ENCODE measurements around the gene PPP3R2. TPM values are rescaled to one million over a fixed set of nuclear protein-coding genes. Genes with fewer than 3 reads are reported as not detected.
A peak's percentile ranks its signal among the peaks of the same experiment; 100 is the strongest.

Gene PPP3R2
- total and polyA plus RNA-seq, 5 experiments from 2014 or later: not detected

DNA sequence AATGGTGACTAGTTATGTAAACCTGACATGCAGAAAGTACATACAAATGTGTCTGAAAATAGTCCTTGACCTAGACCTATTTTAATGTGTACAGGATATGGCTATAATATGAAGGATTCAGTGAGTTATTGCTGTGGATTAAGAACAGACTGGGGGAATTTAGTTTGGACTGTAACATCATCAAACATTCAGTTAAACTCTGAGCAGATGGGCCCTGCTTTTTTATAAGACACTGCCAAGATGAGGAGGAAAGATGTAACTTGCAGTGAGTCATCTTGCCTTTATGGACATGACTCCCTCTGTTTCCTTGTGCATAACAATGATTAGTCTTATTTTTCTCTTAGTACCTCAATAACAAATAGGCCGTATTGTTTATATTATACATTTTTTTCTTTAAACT, 12.2 kb downstream of the PPP3R2 start:
- Mint-ChIP-seq H3K36me3 (no peaks in the 10 kb centered on the region), H3K27me3 (no peaks in the 10 kb centered on the region), H3K9me3 (peaks cover 0 to 2% (median 0%) of the 10 kb centered on the region in 9 donors), H3K27ac (no peak overlapping the region), H3K4me1 (peaks cover 0 to 7% (median 2%) of the 10 kb centered on the region in 4 donors), H3K4me3 (no peak overlapping the region)
- POLR2A ChIA-PET: no interaction called here
- no peak for DNase-seq
- ATAC-seq: no peak

- Mint-ChIP-seq H3K4me1 (peaks cover 9 to 16% (median 12%) of the 10 kb centered on the region in 4 donors), H3K27me3 (no peaks in the 10 kb centered on the region), H3K4me3 (no peak overlapping the region), H3K9me3 (no peaks in the 10 kb centered on the region), H3K27ac (peak overlapping the region in 1 of 10 donors; percentile 6), H3K36me3 (no peaks in the 10 kb centered on the region)
- no peak for DNase-seq
- POLR2A ChIA-PET: interaction anchor here (1.4 kb wide), 1 partner anchor 9 kb away, joined by 5 read pairs; no protein-coding TSS in a partner anchor
- ATAC-seq: no peak
These were observed 14.8 kb downstream of the PPP3R2 start for GRCh38 chr9:101579711-101580545.

GRCh38 chr9:101578378-101578777, 16.4 kb downstream of the PPP3R2 start:
- Mint-ChIP-seq H3K27ac (peak overlapping the region in 3 of 10 donors; percentile 5 to 34 (median 26)), H3K27me3 (no peaks in the 10 kb centered on the region)
- POLR2A ChIA-PET: no interaction called here

GRCh38 chr9:101574731-101575333, 19.9 kb downstream of the PPP3R2 start:
- no peaks in the 10 kb centered on the region for H3K27me3 Mint-ChIP-seq
- H3K36me3 Mint-ChIP-seq: no peaks in the 10 kb centered on the region
- H3K9me3 Mint-ChIP-seq: no peaks in the 10 kb centered on the region
- DNase-seq (no peak), ATAC-seq (no peak)
- POLR2A ChIA-PET: interaction anchor here (0.6 kb wide), 1 partner anchor 175 kb away, joined by 4 read pairs; no protein-coding TSS in a partner anchor
- H3K27ac Mint-ChIP-seq: peak overlapping the region; percentile 2 to 99 (median 88)
- H3K4me1 Mint-ChIP-seq: peaks cover 47 to 67% (median 63%) of the 10 kb centered on the region in 4 donors
- H3K4me3 Mint-ChIP-seq: peak overlapping the region in 3 of 10 donors; percentile 1 to 70 (median 33)

More at GRCh38 chr9:101578378-101578777, 16.4 kb downstream of the PPP3R2 start:
- Mint-ChIP-seq H3K4me1 (peaks cover 21 to 31% (median 28%) of the 10 kb centered on the region in 4 donors), H3K9me3 (no peaks in the 10 kb centered on the region), H3K4me3 (no peak overlapping the region), H3K36me3 (no peaks in the 10 kb centered on the region)
- DNase-seq: no peak
- ATAC-seq: no peak

- H3K36me3 Mint-ChIP-seq: no peaks in the 10 kb centered on the region
- POLR2A ChIA-PET: interaction anchor here (1.9 kb wide), 1 partner anchor 39 kb away, joined by 8 read pairs; the partner anchor contains the start of gene RNF20
- H3K4me3 Mint-ChIP-seq: peak overlapping the region; percentile 18 to 74 (median 63)
- H3K4me1 Mint-ChIP-seq: peaks cover 57 to 88% (median 82%) of the 10 kb centered on the region in 4 donors
- H3K27me3 Mint-ChIP-seq: no peaks in the 10 kb centered on the region
- H3K27ac Mint-ChIP-seq: peak overlapping the region; percentile 94 to 99 (median 96)
- ATAC-seq (no peak), DNase-seq (peak in 3 of 10 donors; percentile 13 to 41 (median 14))
- no peaks in the 10 kb centered on the region for H3K9me3 Mint-ChIP-seq
These were observed 22.5 kb downstream of the PPP3R2 start for GRCh38 chr9:101572316-101572715.

DNA sequence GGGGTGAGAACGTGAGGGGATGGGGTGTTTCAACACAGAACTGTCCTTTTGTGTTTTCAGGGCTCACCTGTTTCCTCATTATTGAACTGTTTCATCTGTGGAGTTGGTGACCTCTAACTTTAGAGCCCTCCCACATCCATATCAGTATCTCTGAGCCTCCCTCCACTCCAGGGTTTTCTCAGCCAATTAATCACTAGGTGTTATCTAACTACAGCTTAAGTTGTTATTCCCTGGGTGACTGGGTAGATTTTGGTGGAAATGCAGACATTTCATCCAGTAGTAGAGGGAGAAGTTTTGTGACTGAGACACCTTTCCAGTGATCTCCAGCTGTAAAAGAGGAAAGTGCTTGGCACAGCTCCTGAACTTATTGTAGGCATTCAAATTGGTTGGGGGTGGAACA, 23.7 kb downstream of the PPP3R2 start:
- POLR2A ChIA-PET: interaction anchor here (0.7 to 2.1 kb wide), 3 partner anchors 9 to 38 kb away, joined by 3 to 10 read pairs (median 5); partner anchors contain the start of gene RNF20
- Mint-ChIP-seq H3K27me3 (no peaks in the 10 kb centered on the region), H3K27ac (peak overlapping the region; percentile 94 to 99 (median 96)), H3K4me3 (peak overlapping the region in 8 of 10 donors; percentile 55 to 83 (median 72)), H3K9me3 (no peaks in the 10 kb centered on the region), H3K36me3 (peaks cover 0 to 3% (median 0%) of the 10 kb centered on the region in 3 donors), H3K4me1 (peaks cover 55 to 87% (median 84%) of the 10 kb centered on the region in 4 donors)
- no peak for DNase-seq
- ATAC-seq: no peak

- Mint-ChIP-seq H3K36me3 (peaks cover 0 to 15% (median 8%) of the 10 kb centered on the region in 3 donors), H3K4me1 (peaks cover 53 to 79% (median 77%) of the 10 kb centered on the region in 4 donors), H3K4me3 (peak overlapping the region; percentile 50 to 83 (median 70)), H3K27ac (peak overlapping the region; percentile 94 to 99 (median 96)), H3K27me3 (no peaks in the 10 kb centered on the region), H3K9me3 (no peaks in the 10 kb centered on the region)
- peak; percentile 91 to 94 for ATAC-seq
- POLR2A ChIA-PET: interaction anchor here (1.0 to 2.1 kb wide), 3 partner anchors 11 to 37 kb away, joined by 3 to 10 read pairs (median 5); partner anchors contain the start of gene RNF20
- peak in 7 of 10 donors; percentile 30 to 91 (median 68) for DNase-seq
These were observed 24.8 kb downstream of the PPP3R2 start for GRCh38 chr9:101569741-101570501.

GRCh38 chr9:101567725-101568350, 26.9 kb downstream of the PPP3R2 start:
- Mint-ChIP-seq H3K27me3 (no peaks in the 10 kb centered on the region), H3K4me3 (peak overlapping the region in 1 of 10 donors; percentile 30), H3K4me1 (peaks cover 39 to 58% (median 56%) of the 10 kb centered on the region in 4 donors), H3K27ac (peak overlapping the region; percentile 73 to 99 (median 86)), H3K36me3 (peaks cover 0 to 34% (median 24%) of the 10 kb centered on the region in 3 donors), H3K9me3 (no peaks in the 10 kb centered on the region)
- ATAC-seq (no peak), DNase-seq (no peak)
- POLR2A ChIA-PET: no interaction called here

- Mint-ChIP-seq H3K27ac (peak overlapping the region in 9 of 10 donors; percentile 32 to 99 (median 83)), H3K4me3 (no peak overlapping the region), H3K36me3 (peaks cover 0 to 41% (median 31%) of the 10 kb centered on the region in 3 donors), H3K9me3 (no peaks in the 10 kb centered on the region), H3K27me3 (no peaks in the 10 kb centered on the region), H3K4me1 (peaks cover 34 to 52% (median 50%) of the 10 kb centered on the region in 4 donors)
- POLR2A ChIA-PET: no interaction called here
- DNase-seq (peak in 8 of 10 donors; percentile 12 to 50 (median 26)), ATAC-seq (no peak)
These were observed 27.7 kb downstream of the PPP3R2 start for GRCh38 chr9:101566904-101567724.

- Mint-ChIP-seq H3K36me3 (peaks cover 10 to 69% (median 58%) of the 10 kb centered on the region in 3 donors), H3K4me3 (no peak overlapping the region), H3K9me3 (peaks cover 0 to under 1% (median 0%) of the 10 kb centered on the region in 9 donors), H3K4me1 (peaks cover 25 to 45% (median 41%) of the 10 kb centered on the region in 4 donors), H3K27ac (peak overlapping the region in 3 of 10 donors; percentile 10 to 32 (median 22)), H3K27me3 (no peaks in the 10 kb centered on the region)
- ATAC-seq: no peak
- POLR2A ChIA-PET: no interaction called here
- no peak for DNase-seq
These were observed 30.5 kb downstream of the PPP3R2 start for GRCh38 chr9:101564252-101564651.

- H3K27me3 Mint-ChIP-seq: no peaks in the 10 kb centered on the region
- no peak for ATAC-seq
These were observed 31.8 kb downstream of the PPP3R2 start for GRCh38 chr9:101562966-101563365.

More at GRCh38 chr9:101562966-101563365, 31.8 kb downstream of the PPP3R2 start:
- Mint-ChIP-seq H3K27ac (peak overlapping the region in 2 of 10 donors; percentile 4 to 18), H3K4me3 (no peak overlapping the region), H3K4me1 (peaks cover 27 to 43% (median 35%) of the 10 kb centered on the region in 4 donors), H3K9me3 (peaks cover 0 to 13% (median 0%) of the 10 kb centered on the region in 9 donors), H3K36me3 (peaks cover 23 to 82% (median 70%) of the 10 kb centered on the region in 3 donors)
- POLR2A ChIA-PET: interaction anchor here (0.7 kb wide), 1 partner anchor 156 kb away, joined by 4 read pairs; no protein-coding TSS in a partner anchor
- no peak for DNase-seq

Measured in naive thymus-derived CD8-positive, alpha-beta T cell (primary cell).